Muscle layer of colon (tissue), 2 donors: ENCODE results near the gene MAPK6.
"Not testable (repeated sequence)": the region's sequence is repeated elsewhere in the genome, so short reads cannot be mapped to it uniquely, and the experiment has no call there.

Experiments
- H3K27ac ChIP-seq: one replicate; pipeline ENCODE4 v1.7.0; 2013; ENCODE audit warnings: low read depth, mild to moderate bottlenecking, low read length, moderate library complexity
- H3K27me3 ChIP-seq, 2 donors: one replicate each; pipeline ENCODE4 v1.7.0; 2013; ENCODE audit warnings: low read length in 2 of 2, mild to moderate bottlenecking in 2 of 2; ENCODE audit not compliant: insufficient read depth in 2 of 2, control insufficient read depth in 1 of 2
- H3K36me3 ChIP-seq: one replicate; pipeline ENCODE4 v1.7.0; 2013; ENCODE audit warnings: mild to moderate bottlenecking, low read length; ENCODE audit not compliant: insufficient read depth
- H3K4me1 ChIP-seq: one replicate; pipeline ENCODE4 v1.7.0; 2013; ENCODE audit warnings: mild to moderate bottlenecking, low read length; ENCODE audit not compliant: insufficient read depth
- H3K4me3 ChIP-seq, 2 donors: one replicate each; pipeline ENCODE4 v1.7.0; 2013; ENCODE audit warnings: low read length in 2 of 2, low read depth in 1 of 2, mild to moderate bottlenecking in 1 of 2, moderate library complexity in 1 of 2
- H3K9ac ChIP-seq: one replicate; pipeline ENCODE4 v1.7.0; 2013; ENCODE audit warnings: low read length
- H3K9me3 ChIP-seq: one replicate; pipeline ENCODE4 v1.7.0; 2013; ENCODE audit warnings: mild to moderate bottlenecking, low read length
- donor health status: abdominal sarcoma.
- donor health status: Adenocarcinoma of cecum.

The MAPK6 gene

GRCh38 chr15:52054381-52054780, 35.4 kb downstream of the MAPK6 start:
- Histone ChIP-seq H3K9ac (no peak overlapping the region), H3K27me3 (no peaks in the 10 kb centered on the region), H3K4me3 (no peak overlapping the region), H3K4me1 (no peaks in the 10 kb centered on the region), H3K9me3 (no peaks in the 10 kb centered on the region), H3K36me3 (peaks cover 31% of the 10 kb centered on the region), H3K27ac (no peak overlapping the region)

GRCh38 chr15:52054858-52055257, 35.8 kb downstream of the MAPK6 start:
- not testable (repeated sequence) for H3K27me3 ChIP-seq, H3K9me3 ChIP-seq, H3K9ac ChIP-seq, H3K27ac ChIP-seq, H3K4me1 ChIP-seq, H3K4me3 ChIP-seq
- H3K36me3 ChIP-seq = peaks cover 35% of the 10 kb centered on the region

GRCh38 chr15:52056001-52056400, 37.0 kb downstream of the MAPK6 start:
- Histone ChIP-seq H3K4me1 (no peaks in the 10 kb centered on the region), H3K9ac (no peak overlapping the region), H3K9me3 (no peaks in the 10 kb centered on the region), H3K27ac (no peak overlapping the region), H3K36me3 (peaks cover 40% of the 10 kb centered on the region), H3K27me3 (no peaks in the 10 kb centered on the region), H3K4me3 (no peak overlapping the region)

- H3K9ac ChIP-seq = no peak overlapping the region
- no peak overlapping the region for H3K4me3 ChIP-seq
- no peaks in the 10 kb centered on the region for H3K27me3 ChIP-seq
- H3K27ac ChIP-seq = no peak overlapping the region
- H3K36me3 ChIP-seq = peaks cover 45% of the 10 kb centered on the region
- H3K4me1 ChIP-seq = no peaks in the 10 kb centered on the region
- no peaks in the 10 kb centered on the region for H3K9me3 ChIP-seq
Measured at GRCh38 chr15:52056496-52056895, 37.5 kb downstream of the MAPK6 start.

- no peak overlapping the region for H3K4me3 ChIP-seq
- H3K27ac ChIP-seq = no peak overlapping the region
- no peaks in the 10 kb centered on the region for H3K4me1 ChIP-seq
- peaks cover 46% of the 10 kb centered on the region for H3K36me3 ChIP-seq
- no peaks in the 10 kb centered on the region for H3K27me3 ChIP-seq
- no peaks in the 10 kb centered on the region for H3K9me3 ChIP-seq
- no peak overlapping the region for H3K9ac ChIP-seq
Measured at GRCh38 chr15:52057996-52058395, 39.0 kb downstream of the MAPK6 start.

GRCh38 chr15:52060501-52060900, 41.5 kb downstream of the MAPK6 start:
- no peak overlapping the region for H3K9ac ChIP-seq
- no peak overlapping the region for H3K4me3 ChIP-seq
- no peak overlapping the region for H3K27ac ChIP-seq
- no peaks in the 10 kb centered on the region for H3K27me3 ChIP-seq
- no peaks in the 10 kb centered on the region for H3K4me1 ChIP-seq
- no peaks in the 10 kb centered on the region for H3K9me3 ChIP-seq
- H3K36me3 ChIP-seq = peaks cover 55% of the 10 kb centered on the region

- H3K27ac ChIP-seq = no peak overlapping the region
Measured at GRCh38 chr15:52066842-52067544, 48.0 kb downstream of the MAPK6 start.

GRCh38 chr15:52067545-52067926, 48.5 kb downstream of the MAPK6 start:
- no peak overlapping the region for H3K27ac ChIP-seq

More at GRCh38 chr15:52066842-52067544, 48.0 kb downstream of the MAPK6 start:
- Histone ChIP-seq H3K4me1 (no peaks in the 10 kb centered on the region), H3K4me3 (no peak overlapping the region), H3K9me3 (no peaks in the 10 kb centered on the region), H3K9ac (no peak overlapping the region), H3K36me3 (peaks cover 11% of the 10 kb centered on the region), H3K27me3 (no peaks in the 10 kb centered on the region)

GRCh38 chr15:52068004-52068615, 49.1 kb downstream of the MAPK6 start:
- Histone ChIP-seq H3K4me1 (no peaks in the 10 kb centered on the region), H3K27ac (no peak overlapping the region), H3K27me3 (no peaks in the 10 kb centered on the region), H3K4me3 (no peak overlapping the region), H3K36me3 (peaks cover 8% of the 10 kb centered on the region), H3K9ac (no peak overlapping the region), H3K9me3 (no peaks in the 10 kb centered on the region)

More at GRCh38 chr15:52067545-52067926, 48.5 kb downstream of the MAPK6 start:
- no peaks in the 10 kb centered on the region for H3K27me3 ChIP-seq
- no peak overlapping the region for H3K9ac ChIP-seq
- H3K36me3 ChIP-seq = peaks cover 11% of the 10 kb centered on the region
- H3K4me1 ChIP-seq = no peaks in the 10 kb centered on the region
- no peaks in the 10 kb centered on the region for H3K9me3 ChIP-seq
- H3K4me3 ChIP-seq = no peak overlapping the region

- Histone ChIP-seq H3K4me3 (no peak overlapping the region), H3K27me3 (no peaks in the 10 kb centered on the region), H3K9me3 (no peaks in the 10 kb centered on the region), H3K9ac (no peak overlapping the region), H3K36me3 (no peaks in the 10 kb centered on the region), H3K27ac (no peak overlapping the region), H3K4me1 (no peaks in the 10 kb centered on the region)
Measured at GRCh38 chr15:52069559-52069958, 50.5 kb downstream of the MAPK6 start.

GRCh38 chr15:52071570-52071969, 52.6 kb downstream of the MAPK6 start:
- no peak overlapping the region for H3K4me3 ChIP-seq
- H3K27ac ChIP-seq = no peak overlapping the region
- no peaks in the 10 kb centered on the region for H3K4me1 ChIP-seq

More at GRCh38 chr15:52071570-52071969, 52.6 kb downstream of the MAPK6 start:
- Histone ChIP-seq H3K36me3 (no peaks in the 10 kb centered on the region), H3K9ac (no peak overlapping the region), H3K27me3 (no peaks in the 10 kb centered on the region), H3K9me3 (no peaks in the 10 kb centered on the region)
